Activated naive CD8-positive, alpha-beta T cell treated with anti-CD3 and anti-CD28 coated beads, Interleukin-2, amount 50 U/mL, for 16 hours (primary cell): ENCODE results near the gene EPS8L1.

Experiments
- DNase-seq: peaks from one replicate; pipeline ENCODE4 v3.0.0-alpha.2; 2020; ENCODE audit warnings: low read depth, low spot score

EPS8L1 gene

GRCh38 chr19:55115446-55116065, 39.9 kb downstream of the EPS8L1 start:
- no peak for DNase-seq

GRCh38 chr19:55116232-55116858, 40.7 kb downstream of the EPS8L1 start:
- no peak for DNase-seq

GRCh38 chr19:55116859-55117662, 41.4 kb downstream of the EPS8L1 start, which contains the start of gene PPP1R12C:
PPP1R12C (minus strand) TSS chr19:55117637; CDS start chr19:55117543, 94 bp downstream.
- DNase-seq: no peak

GRCh38 chr19:55117663-55118391, 42.2 kb downstream of the EPS8L1 start:
- DNase-seq: peak; percentile 92

GRCh38 chr19:55118401-55118991, 42.8 kb downstream of the EPS8L1 start:
- DNase-seq: no peak

GRCh38 chr19:55119053-55119452, 43.4 kb downstream of the EPS8L1 start:
- no peak for DNase-seq

GRCh38 chr19:55131421-55131820, 55.8 kb downstream of the EPS8L1 start:
- DNase-seq: no peak

GRCh38 chr19:55132453-55133129, 56.9 kb downstream of the EPS8L1 start:
- no peak for DNase-seq

- DNase-seq: no peak
Observed at GRCh38 chr19:55133639-55134444, 58.2 kb downstream of the EPS8L1 start.

- no peak for DNase-seq
Observed at GRCh38 chr19:55134736-55135135, 59.1 kb downstream of the EPS8L1 start.

- no peak for DNase-seq
Observed at GRCh38 chr19:55136399-55137102, 60.9 kb downstream of the EPS8L1 start.
